K562 (cell line): ENCODE data around the gene NAT9.

ENCODE experiments used
- BACH1 ChIP-seq: fragments of 200-800 bp; sonication (Bioruptor generic); IDR thresholded peaks from 2 replicates; pipeline ENCODE4 v1.6.1; 2016; ENCODE audit warnings: missing genetic modification characterization, missing compliant biosample characterization
- FOXA1 ChIP-seq: fragments of 450-650 bp; IDR thresholded peaks from 2 replicates; pipeline ENCODE4 v1.6.1; 2016; ENCODE audit warnings: mild to moderate bottlenecking, borderline replicate concordance
- NR2C1 ChIP-seq, 2 experiments: fragments of 450-650 bp; IDR thresholded peaks; 2 replicates each; pipeline ENCODE4 v1.6.1; 2017; ENCODE audit warnings: mild to moderate bottlenecking in 2 of 2, antibody characterized with exemption in 1 of 2, inconsistent platforms in 1 of 2, missing compliant biosample characterization in 1 of 2, missing genetic modification characterization in 1 of 2
- NR4A1 ChIP-seq, 2 experiments: fragments of 250-450 bp in 1 of 2; fragments of 450-650 bp in 1 of 2; sonication (Bioruptor Pico) in 1 of 2; IDR thresholded peaks; 2 replicates each; pipeline versions ENCODE4 v1.4.0 to v1.6.1; 2016 to 2020; ENCODE audit warnings: mild to moderate bottlenecking in 2 of 2, missing compliant biosample characterization in 1 of 2, missing genetic modification characterization in 1 of 2, moderate library complexity in 1 of 2
- ZBTB7A ChIP-seq: IDR thresholded peaks from 2 replicates; pipeline ENCODE4 v1.6.1; 2011; ENCODE audit warnings: low read depth, mild to moderate bottlenecking, low read length, moderate library complexity, borderline replicate concordance; ENCODE audit not compliant: control insufficient read depth
- ZFX ChIP-seq: sonication (generic); formaldehyde crosslinking; IDR thresholded peaks from 2 replicates; pipeline ENCODE4 v1.8.0; 2022; ENCODE audit warnings: mild to moderate bottlenecking, missing genetic modification reagents, moderate library complexity
- ZNF445 ChIP-seq: fragments of 250-450 bp; sonication (Bioruptor Pico); IDR thresholded peaks from 2 replicates; pipeline ENCODE4 v1.4.0; 2020; ENCODE audit warnings: low read depth, mild to moderate bottlenecking, moderate library complexity
- TF ChIP-seq, protein P1 (sequence below), 3 experiments: IDR thresholded peaks in 2 of 3; conservative IDR thresholded peaks in 1 of 3; 2 replicates each; pipeline ENCODE4 v1.5.1; 2011 to 2012; ENCODE audit warnings: low read length in 3 of 3, mild to moderate bottlenecking in 3 of 3, control low read depth in 2 of 3, improper control_type of control experiment in 1 of 3, inconsistent platforms in 1 of 3, low read depth in 1 of 3, mixed read lengths in 1 of 3, moderate library complexity in 1 of 3; ENCODE audit not compliant: insufficient read depth in 2 of 3
- TF ChIP-seq, protein P2 (sequence below): sonication (generic); formaldehyde crosslinking; IDR thresholded peaks from 2 replicates; pipeline ENCODE4 v1.9.0; 2022; ENCODE audit warnings: mild to moderate bottlenecking, missing genetic modification reagents
- TF ChIP-seq, protein P3 (sequence below): fragments of 250-450 bp; sonication (Bioruptor Pico); IDR thresholded peaks from 2 replicates; pipeline ENCODE4 v1.8.0; 2021; ENCODE audit warnings: borderline replicate concordance, mild to moderate bottlenecking, moderate library complexity; ENCODE audit not compliant: poor library complexity, severe bottlenecking

DNA sequence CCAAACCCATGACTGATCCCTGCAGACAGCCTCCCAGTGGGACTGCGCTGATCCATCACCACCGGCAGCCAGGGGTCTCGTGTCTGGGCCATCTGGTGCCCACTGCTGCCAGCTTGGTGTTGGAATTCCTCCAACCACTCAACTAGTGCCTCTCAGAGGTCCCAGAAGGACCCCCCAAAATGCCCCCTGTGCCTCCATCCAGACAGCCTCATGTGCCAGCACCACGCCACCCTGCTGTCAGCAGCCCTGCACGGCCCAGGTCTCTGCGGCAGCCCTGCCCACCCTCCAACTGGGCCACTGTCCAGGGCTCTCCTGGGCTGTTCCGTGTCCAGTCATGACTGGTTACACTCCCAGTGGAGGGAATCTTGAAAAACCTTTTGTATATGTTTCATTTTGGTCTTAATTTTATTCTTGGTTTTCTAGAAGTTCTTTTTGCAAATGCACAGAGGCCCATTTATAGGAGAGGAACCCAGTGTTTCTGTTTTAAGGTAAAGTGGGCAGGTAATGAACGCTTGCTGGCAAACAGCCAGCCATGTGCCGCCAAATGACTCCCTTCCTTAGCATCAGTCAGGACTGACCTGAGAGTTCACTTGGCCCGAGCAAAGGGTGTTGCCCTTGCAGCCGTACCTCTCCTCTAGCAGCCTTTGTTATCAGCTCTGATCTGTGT is 48.9 kb upstream of the NAT9 start:
- TF ChIP-seq, protein P1, sequence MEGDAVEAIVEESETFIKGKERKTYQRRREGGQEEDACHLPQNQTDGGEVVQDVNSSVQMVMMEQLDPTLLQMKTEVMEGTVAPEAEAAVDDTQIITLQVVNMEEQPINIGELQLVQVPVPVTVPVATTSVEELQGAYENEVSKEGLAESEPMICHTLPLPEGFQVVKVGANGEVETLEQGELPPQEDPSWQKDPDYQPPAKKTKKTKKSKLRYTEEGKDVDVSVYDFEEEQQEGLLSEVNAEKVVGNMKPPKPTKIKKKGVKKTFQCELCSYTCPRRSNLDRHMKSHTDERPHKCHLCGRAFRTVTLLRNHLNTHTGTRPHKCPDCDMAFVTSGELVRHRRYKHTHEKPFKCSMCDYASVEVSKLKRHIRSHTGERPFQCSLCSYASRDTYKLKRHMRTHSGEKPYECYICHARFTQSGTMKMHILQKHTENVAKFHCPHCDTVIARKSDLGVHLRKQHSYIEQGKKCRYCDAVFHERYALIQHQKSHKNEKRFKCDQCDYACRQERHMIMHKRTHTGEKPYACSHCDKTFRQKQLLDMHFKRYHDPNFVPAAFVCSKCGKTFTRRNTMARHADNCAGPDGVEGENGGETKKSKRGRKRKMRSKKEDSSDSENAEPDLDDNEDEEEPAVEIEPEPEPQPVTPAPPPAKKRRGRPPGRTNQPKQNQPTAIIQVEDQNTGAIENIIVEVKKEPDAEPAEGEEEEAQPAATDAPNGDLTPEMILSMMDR (IDR thresholded peaks at IDR 0.05 in 2 of 3, conservative IDR thresholded peaks at IDR 0.05 in 1 of 3; ENCODE audit: insufficient read depth in 2 of 3, low read depth in 1 of 3, low read length in 3 of 3): no peak
- TF ChIP-seq NR2C1 (IDR thresholded peaks at IDR 0.05) (no peak), NR2C1 (tag; IDR thresholded peaks at IDR 0.05) (no peak), BACH1 (tag) (no peak), NR4A1 (CRISPR knock-in tag; IDR thresholded peaks at IDR 0.05) (no peak), NR4A1 (tag; IDR thresholded peaks at IDR 0.05) (no peak), FOXA1 (no peak), ZFX (no peak), ZBTB7A (no peak), ZNF445 (no peak)
- TF ChIP-seq, protein P2, sequence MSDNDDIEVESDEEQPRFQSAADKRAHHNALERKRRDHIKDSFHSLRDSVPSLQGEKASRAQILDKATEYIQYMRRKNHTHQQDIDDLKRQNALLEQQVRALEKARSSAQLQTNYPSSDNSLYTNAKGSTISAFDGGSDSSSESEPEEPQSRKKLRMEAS (CRISPR knock-in tag): no peak
- TF ChIP-seq, protein P3, sequence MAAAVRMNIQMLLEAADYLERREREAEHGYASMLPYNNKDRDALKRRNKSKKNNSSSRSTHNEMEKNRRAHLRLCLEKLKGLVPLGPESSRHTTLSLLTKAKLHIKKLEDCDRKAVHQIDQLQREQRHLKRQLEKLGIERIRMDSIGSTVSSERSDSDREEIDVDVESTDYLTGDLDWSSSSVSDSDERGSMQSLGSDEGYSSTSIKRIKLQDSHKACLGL: no peak
